Activated CD4-positive, alpha-beta T cell treated with anti-CD3 and anti-CD28 coated beads, Interleukin-2, amount 50 U/mL, for 1 hour (primary cell): ENCODE measurements around the gene ZNF135.

Experiments used
- DNase-seq: peaks from one replicate; pipeline ENCODE4 v3.0.0-alpha.2; 2020

ZNF135 gene

GRCh38 chr19:58047672-58048071 is 11.4 kb upstream of the ZNF135 start:
- DNase-seq, result no peak

- DNase-seq, result no peak
Measured at GRCh38 chr19:58052256-58052655, 6.8 kb upstream of the ZNF135 start.

- no peak for DNase-seq
Measured at GRCh38 chr19:58053480-58054156, 5.5 kb upstream of the ZNF135 start.

- DNase-seq, result no peak
Measured at GRCh38 chr19:58054901-58055874, 3.9 kb upstream of the ZNF135 start.

- DNase-seq, result no peak
Measured at GRCh38 chr19:58056261-58056660, 2.8 kb upstream of the ZNF135 start.

GRCh38 chr19:58056861-58057260 is 2.2 kb upstream of the ZNF135 start:
- DNase-seq, result no peak

GRCh38 chr19:58058467-58058866 is 615 bp upstream of the ZNF135 start:
- no peak for DNase-seq

- DNase-seq, result no peak
Measured at GRCh38 chr19:58059671-58060078, 593 bp downstream of the ZNF135 start.

- DNase-seq, result no peak
Measured at GRCh38 chr19:58060231-58060630, 1.1 kb downstream of the ZNF135 start.

GRCh38 chr19:58063712-58064111 is 4.6 kb downstream of the ZNF135 start:
- DNase-seq, result no peak

GRCh38 chr19:58067240-58067912 is 8.3 kb downstream of the ZNF135 start:
- no peak for DNase-seq

- no peak for DNase-seq
Measured at GRCh38 chr19:58079792-58080191, 20.7 kb downstream of the ZNF135 start.

GRCh38 chr19:58083021-58083420 is 23.9 kb downstream of the ZNF135 start:
- no peak for DNase-seq

- no peak for DNase-seq
Measured at GRCh38 chr19:58084596-58085347, 25.7 kb downstream of the ZNF135 start.

- no peak for DNase-seq
Measured at GRCh38 chr19:58085348-58085875, 26.3 kb downstream of the ZNF135 start.

GRCh38 chr19:58086825-58087710 is 28.0 kb downstream of the ZNF135 start:
- DNase-seq, result no peak

- no peak for DNase-seq
Measured at GRCh38 chr19:58088521-58089052, 29.5 kb downstream of the ZNF135 start.

- DNase-seq, result no peak
Measured at GRCh38 chr19:58089846-58090245, 30.8 kb downstream of the ZNF135 start.

- DNase-seq, result no peak
Measured at GRCh38 chr19:58091251-58091995, 32.3 kb downstream of the ZNF135 start.

GRCh38 chr19:58093071-58093470 is 34.0 kb downstream of the ZNF135 start:
- no peak for DNase-seq
